ENCODE results near the gene WDPCP. TPM values are rescaled to one million over a fixed set of nuclear protein-coding genes. Genes with fewer than 3 reads are reported as not detected.
A peak's percentile ranks its signal among the peaks of the same experiment; 100 is the strongest.
"Not testable (repeated sequence)": the region's sequence is repeated elsewhere in the genome, so short reads cannot be mapped to it uniquely, and the experiment has no call there.

WDPCP gene
- total RNA-seq, 1 donor from 2014 or later: 5.3 TPM

- no peak for ATAC-seq
Observed at GRCh38 chr2:63092401-63092800, 495.9 kb downstream of the WDPCP start.

- no peak for ATAC-seq
Observed at GRCh38 chr2:63086687-63087086, 501.6 kb downstream of the WDPCP start.

DNA sequence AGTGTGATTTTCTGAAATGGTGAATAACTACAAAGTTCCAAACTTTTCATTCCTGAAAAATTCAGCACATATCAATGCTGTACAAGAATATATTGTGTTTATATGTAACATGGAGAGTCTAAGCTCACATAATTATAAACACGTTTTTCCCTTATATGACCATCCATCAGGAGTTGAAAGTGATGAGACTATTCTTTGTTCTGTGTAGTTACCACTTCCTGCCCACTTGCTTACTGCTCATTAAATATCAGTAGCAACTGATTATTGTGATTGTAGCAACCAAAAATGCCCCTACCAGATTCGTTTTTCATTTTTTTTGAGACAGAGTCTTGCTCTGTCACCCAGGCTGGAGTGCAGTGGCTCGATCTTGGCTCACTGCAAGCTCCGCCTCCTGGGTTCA lies 506.9 kb downstream of the WDPCP start:
- ATAC-seq: no peak

DNA sequence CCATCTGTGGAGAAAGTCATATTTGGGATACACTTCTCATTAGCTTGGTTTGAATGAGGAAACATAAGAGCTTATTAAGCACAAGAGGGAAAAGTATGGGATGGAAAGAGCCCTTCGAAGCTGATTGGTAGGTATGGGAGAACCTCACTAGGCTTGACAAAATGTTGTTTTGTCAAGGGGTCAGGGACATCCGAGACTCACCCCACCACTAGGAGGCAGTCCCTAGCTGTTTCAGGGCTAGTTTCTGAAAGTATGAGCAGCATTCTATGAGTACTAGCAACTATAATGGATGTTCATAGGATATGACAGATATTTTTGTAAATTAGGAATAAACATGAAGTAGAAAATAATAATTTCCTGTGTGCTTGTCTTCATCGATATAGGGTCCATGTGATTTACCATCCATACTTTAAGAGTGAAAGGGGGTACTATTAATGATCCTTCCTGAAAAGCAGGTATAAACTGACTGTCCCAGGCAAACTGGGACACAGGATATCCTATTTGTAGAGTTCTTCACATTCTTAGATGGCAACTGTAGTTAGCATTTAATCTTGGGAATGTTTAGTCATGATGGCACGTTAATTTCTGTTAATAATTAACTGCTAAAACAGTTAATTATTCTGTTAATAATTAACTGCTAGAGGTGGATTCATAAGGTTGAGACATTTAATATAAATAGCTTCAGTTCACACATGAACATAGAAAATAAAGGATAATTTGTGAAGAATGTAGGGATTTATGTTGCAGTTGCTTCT lies 509.2 kb downstream of the WDPCP start:
- ATAC-seq: peak; percentile 64

- ATAC-seq: not testable (repeated sequence)
Observed at GRCh38 chr2:63074399-63074798, 513.9 kb downstream of the WDPCP start.

DNA sequence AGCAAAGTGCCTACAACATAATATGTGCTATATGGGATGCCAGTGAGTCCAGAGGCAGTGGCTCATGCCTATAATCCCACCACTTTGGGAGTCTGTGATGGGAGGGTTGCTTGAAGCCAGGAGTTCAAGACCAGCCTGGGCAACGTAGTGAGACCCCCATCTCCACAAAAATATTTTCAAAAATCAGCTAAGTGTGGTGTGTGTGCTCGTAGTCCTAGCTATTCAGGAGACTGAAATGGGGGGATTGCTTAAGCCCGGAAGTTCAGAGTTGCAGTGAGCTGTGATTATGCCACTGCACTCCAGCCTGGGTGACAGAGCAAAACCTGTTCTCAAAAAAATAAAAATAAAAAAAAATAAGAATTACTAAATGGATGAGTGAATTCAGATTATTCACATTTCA lies 514.3 kb downstream of the WDPCP start:
- no peak for ATAC-seq

- no peak for ATAC-seq
Observed at GRCh38 chr2:63071664-63072063, 516.6 kb downstream of the WDPCP start.

Other genes with a start within 250 kb of the WDPCP start
- gene MDH1, start 486 bp upstream of the WDPCP start, total RNA-seq: 123 TPM